A549 treated with DMSO at 1 μM for 4 hours (cell line): ENCODE measurements around the gene LY6G5C. TPM values are rescaled to one million over a fixed set of nuclear protein-coding genes. Genes with fewer than 3 reads are reported as not detected.

Experiments
- total RNA-seq: library from RNA; stranded (reverse); fragments of 200-300 nt; extraction: Qiagen RNA extraction; gene quantifications from 5 replicates; pipeline ENCODE4 v1.2.3, GENCODE V29; 2022; ENCODE audit warnings: low read depth

LY6G5C gene, protein sequence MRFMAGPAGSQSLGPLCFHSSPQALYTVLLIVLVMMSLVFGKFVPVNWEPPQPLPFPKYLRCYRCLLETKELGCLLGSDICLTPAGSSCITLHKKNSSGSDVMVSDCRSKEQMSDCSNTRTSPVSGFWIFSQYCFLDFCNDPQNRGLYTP
- total RNA-seq: 0.95 to 2.0 TPM (median 1.3 TPM) in 5 replicates

DNA sequence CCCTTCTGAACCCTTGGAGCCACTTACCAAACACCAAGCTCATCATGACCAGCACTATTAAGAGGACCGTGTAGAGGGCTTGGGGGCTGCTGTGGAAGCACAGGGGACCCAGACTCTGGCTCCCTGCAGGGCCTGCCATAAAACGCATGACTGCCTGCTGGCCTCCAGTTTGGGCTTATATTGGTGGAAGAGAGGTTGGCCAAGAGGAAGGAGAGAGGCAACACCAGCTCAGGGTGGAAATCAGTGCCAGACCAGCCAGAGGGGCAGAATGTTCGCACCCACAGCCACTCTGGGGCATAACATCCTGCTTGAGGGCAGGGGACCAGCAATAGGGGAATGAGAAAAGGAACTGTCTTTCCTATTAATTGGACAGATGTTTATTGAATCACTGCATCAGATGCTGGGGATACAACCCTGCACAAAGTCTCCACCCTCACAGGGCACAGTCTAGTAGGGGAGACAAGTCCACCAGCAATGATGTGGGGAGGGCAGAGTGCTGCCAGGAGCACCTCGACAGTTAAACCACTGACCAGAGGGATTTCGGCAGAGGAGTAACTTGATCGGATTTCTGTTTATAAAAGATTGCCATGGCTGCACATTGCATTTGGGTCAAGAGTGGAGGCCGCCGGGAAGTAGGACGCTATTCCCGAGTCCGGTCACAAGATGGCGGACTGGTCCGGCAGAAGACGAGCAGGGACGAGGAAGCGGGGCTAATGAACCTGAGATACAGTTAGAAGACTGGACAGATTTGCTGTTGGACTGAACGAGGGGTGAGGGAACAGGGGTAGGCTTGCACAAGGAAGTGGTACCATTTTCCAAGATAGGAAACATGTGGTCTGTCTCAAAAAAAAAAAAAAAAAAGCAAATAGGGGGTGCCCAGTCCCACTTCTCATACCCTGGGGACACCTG is at the start of gene LY6G5C:
LY6G5C (minus strand) TSS at position 842 of the 909 bp plus-strand sequence; CDS start at position 148, 694 bp downstream.

DNA sequence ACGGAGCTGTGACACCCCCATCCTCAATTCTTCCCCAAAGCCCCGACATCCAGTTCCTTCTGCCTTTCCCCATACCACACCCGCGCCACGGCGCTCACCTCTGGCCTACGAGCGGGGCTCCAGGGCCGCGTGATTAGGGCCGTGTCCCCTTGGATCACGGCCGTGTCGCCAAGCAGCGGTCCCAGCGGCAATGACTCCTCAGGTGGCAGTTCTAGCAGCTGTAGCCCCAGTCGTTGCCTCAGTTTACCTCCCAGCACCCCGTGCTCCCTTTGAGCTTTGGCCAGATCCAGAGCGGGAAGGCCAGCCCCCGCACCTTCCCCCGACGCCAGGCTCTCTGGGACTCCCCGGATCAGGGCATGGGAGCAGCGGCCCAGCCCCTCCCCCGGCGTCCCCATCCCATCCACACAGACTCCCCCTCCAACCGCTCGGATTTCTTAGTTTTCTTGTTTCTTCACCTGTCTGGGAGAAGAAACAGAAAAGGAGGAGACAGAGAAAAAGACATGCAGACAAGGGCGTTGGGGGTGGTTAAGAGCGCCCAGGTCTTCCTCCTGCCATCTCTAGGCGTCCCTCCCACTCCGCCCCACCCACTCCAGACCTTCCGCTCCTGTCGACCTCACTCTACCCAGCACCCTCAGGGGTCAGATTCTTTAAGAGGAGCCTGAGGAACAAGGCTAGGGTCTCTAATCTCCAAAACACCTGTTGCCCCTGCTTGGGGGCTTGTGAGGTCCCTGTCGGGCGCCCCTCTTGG is 48.1 kb upstream of the LY6G5C start, which contains the start of gene DDAH2:
DDAH2 (minus strand) TSS at position 533 of the 748 bp plus-strand sequence; CDS start at position 395, 138 bp downstream.

DNA sequence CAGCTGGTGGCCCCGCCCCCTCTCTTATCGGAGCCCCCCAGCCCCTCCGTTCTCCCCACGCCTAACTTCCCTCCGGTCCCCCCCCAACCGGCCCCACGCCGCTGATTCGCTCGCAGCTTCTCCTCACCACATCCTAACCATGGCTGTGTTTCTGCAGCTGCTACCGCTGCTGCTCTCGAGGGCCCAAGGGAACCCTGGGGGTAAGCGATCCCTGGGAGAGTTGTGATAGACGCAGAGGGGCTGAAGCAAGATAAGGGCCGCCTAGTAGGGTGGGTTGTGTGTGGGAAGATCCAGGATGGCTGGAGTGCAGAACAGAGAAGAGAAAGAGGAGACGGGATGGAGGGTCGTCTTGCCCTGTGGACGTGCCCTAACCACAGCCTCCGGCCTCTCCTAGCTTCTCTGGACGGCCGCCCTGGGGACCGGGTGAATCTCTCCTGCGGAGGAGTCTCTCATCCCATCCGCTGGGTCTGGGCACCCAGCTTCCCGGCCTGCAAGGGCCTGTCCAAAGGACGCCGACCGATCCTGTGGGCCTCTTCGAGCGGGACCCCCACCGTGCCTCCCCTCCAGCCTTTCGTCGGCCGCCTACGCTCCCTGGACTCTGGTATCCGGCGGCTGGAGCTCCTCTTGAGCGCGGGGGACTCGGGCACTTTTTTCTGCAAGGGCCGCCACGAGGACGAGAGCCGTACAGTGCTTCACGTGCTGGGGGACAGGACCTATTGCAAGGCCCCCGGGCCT is 42.5 kb upstream of the LY6G5C start, which contains the start of gene MPIG6B:
MPIG6B (plus strand) TSS at position 129 of the 735 bp plus-strand sequence; CDS start at position 140, 11 bp downstream.

DNA sequence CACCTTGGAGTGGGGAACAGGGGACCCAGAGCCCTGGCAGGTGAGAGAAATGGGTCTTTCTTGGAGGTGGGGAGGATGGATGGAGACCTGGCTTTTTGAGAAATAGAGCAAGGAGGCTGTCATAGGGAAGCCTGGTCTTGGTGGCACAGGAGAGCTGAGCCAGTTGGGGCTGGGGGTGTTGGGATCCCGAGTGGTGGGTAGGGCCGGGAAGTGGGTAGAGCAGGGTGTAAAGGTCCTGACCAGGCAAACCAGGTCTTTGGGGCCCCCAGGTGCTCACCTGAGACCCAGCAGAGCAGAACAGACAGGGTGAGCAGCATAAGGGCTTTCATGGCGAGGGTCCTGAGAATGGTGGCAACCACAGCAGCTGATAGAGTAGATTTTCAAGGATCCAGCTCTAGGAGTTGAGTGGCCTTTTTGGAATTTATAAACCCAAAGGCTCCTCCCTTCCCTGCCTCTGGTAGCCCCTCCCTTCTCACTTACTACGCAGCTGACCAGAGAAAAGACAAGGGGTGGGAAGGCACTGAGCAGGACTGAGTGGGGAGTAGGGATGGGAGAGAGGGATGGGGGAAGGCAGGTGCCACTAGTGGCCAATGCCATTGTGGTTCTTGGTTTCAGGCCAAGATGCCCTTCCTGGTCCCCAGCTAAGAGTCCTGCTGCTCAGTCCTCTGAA is 40.6 kb upstream of the LY6G5C start, which contains the start of gene LY6G6C:
LY6G6C (minus strand) TSS at position 396 of the 670 bp plus-strand sequence; CDS start at position 329, 67 bp downstream.

DNA sequence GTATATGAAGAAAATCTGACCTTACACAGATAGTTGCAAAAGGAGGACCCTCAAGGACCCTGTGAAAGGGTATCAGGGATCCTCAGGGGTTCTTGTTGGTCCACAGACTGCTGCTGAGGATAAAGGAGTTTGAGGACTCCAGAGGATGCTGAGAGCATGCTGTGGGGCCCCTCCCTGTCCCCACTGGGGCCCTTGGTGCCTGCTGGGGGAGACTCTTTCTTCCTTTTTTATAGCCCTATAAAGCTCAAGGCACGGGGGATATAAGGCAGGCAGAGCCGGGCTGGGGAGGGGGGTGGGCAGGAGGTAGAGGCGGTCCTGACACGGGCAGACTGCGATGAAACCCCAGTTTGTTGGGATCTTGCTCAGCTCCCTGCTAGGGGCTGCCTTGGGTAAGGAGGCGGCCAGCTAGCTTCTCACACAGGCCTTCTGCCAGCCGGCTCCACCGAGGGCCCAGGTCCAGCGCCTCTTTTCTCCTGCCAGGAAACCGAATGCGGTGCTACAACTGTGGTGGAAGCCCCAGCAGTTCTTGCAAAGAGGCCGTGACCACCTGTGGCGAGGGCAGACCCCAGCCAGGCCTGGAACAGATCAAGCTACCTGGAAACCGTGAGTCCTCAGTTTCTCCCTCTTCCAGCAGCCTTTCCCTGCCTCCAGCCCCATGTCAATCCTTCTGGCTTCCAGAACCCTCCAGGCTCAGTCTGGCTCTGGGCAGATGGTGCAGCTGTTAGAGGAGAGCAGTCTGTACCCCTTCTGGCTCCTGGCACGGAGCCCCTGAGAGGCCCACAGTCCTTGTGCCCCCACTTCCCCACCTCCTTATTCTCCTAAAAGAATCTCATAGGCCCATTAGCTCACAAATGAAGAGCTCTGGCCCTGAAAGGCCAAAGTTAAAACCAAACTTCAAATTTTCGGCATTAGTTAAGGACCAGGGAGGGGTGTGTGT is 34.4 kb upstream of the LY6G5C start, which contains the start of gene LY6G6D:
LY6G6D (plus strand) TSS at position 327 of the 937 bp plus-strand sequence; CDS start at position 335, 8 bp downstream.

DNA sequence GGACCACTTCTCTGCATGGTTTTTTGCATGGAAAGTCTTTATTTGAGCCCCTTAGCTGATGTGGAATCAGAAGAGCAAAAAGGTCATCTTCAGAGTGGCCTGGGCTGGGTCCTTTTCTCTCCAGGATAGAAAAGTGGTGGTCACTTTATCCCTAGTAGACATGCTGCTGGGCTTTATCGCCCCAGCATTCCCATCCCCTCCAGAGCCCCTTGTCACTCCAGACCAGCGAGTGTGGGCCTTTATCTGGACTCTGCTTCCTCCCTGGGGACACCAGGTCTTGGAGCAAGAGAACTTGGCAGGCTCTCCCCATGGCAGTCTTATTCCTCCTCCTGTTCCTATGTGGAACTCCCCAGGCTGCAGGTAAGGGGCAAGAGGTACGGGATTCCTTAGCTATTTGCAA is 25.7 kb upstream of the LY6G5C start, which contains the start of gene LY6G6F:
LY6G6F (plus strand) TSS at position 268 of the 400 bp plus-strand sequence; CDS start at position 309, 41 bp downstream.

GRCh38 chr6:31702819-31703716 is 22.2 kb upstream of the LY6G5C start, which contains the start of gene ABHD16A:
Gene ABHD16A (minus strand): TSS chr6:31703324. CDS start chr6:31703281, 43 bp downstream.

GRCh38 chr6:31669676-31670075 is 11.2 kb downstream of the LY6G5C start, which contains the start of gene LY6G5B:
Gene LY6G5B (plus strand): TSS chr6:31669976. CDS start chr6:31670951, 975 bp downstream.

GRCh38 chr6:31665501-31666336 is 15.1 kb downstream of the LY6G5C start, which contains the start of gene CSNK2B:
Gene CSNK2B (plus strand): TSS chr6:31666080. CDS start chr6:31666832, 752 bp downstream.

DNA sequence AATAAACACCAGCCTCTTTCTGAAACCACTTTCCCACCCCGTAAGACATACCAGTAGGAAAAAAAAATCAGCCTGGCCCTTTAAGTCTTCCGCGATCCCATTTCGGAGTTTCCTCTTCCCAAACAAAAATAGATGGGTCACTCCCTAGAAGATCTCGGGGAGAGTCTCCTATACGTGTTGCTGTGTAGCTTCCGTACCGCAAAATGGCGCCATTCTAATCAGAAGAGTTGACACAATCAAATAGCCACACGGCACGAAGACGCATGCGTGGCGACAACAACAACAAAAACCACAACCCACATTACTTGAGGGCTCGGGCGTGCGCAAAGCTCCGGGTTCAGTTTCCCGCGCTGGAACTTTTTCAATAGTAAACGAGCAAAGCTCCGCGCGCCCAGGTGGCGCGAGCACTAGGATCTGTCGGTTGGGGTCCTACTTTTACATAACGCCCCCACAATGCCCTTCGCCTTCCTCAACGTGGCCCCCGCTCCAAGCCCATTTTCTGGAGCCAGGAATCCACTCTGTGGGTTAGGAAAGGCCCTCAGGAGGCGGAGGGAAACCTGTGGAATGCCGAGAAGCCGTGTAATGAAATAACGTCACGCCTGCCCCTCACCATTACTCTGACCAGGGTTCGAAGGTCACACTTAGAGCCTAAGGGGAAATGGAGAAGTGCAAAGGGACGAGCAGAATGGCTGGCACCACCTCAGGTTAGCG is 15.9 kb downstream of the LY6G5C start, which contains the start of gene GPANK1:
GPANK1 (minus strand) TSS at position 208 of the 711 bp plus-strand sequence. CDS start 519 bp downstream, outside the sequence.

GRCh38 chr6:31660381-31661261 is 20.2 kb downstream of the LY6G5C start, which contains the start of gene C6orf47:
Gene C6orf47 (minus strand): TSS chr6:31660778. CDS start chr6:31659947, 831 bp downstream.

DNA sequence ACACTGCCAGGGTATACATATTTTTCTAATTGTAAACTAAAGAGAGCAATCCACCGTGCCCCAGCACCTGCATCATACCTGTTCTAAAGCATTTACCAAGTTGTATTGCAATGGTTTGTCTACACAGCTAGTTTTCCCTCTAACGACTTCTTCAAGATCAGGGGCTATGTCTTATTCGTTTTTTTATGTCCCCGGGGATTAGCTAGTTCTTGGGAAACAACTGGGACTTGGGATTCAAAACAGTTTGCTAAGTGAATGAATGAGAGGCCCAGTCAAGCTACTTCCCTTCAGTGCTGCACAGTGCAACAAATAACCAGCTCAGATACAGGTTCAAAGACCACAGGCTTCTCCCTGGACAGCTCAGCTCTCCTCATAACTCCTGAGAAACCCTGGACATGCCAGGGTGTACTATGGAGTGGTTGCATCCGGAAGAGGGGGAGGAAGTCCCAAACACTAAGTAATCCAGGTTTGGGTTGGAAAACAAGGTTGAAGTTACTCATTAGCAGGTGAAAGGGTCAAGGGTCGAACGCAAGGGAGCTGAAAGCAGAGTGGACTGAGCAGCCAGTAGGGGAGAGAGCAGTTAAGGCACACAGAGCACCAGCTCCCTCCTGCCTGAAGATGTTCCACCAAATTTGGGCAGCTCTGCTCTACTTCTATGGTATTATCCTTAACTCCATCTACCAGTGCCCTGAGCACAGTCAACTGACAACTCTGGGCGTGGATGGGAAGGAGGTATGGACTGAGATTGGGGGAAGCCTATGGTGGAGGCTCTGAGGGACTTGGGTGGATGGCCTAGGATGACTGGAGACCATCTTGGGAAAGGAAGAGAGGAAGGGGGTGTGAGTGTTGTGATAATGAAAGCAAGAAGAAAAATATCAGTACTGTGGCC is 25.3 kb downstream of the LY6G5C start, which contains the start of gene APOM:
APOM (plus strand) TSS at position 546 of the 889 bp plus-strand sequence; CDS start at position 619, 73 bp downstream.

